Activated naive CD8-positive, alpha-beta T cell treated with anti-CD3 and anti-CD28 coated beads, Interleukin-2, amount 10 ng/mL, durations not matched to agents 7 days and 5 days (primary cell): ENCODE measurements around the gene TRIM25. TPM values are rescaled to one million over a fixed set of nuclear protein-coding genes. Genes with fewer than 3 reads are reported as not detected.
A peak's percentile ranks its signal among the peaks of the same experiment; 100 is the strongest.

Experiments
- ATAC-seq: fragments of 150-1000 bp; cut with Tn5 transposase; one replicate; pipeline ENCODE4 v1.10.0; 2021; ENCODE audit warnings: low read depth, moderate library complexity
- POLR2A ChIA-PET: fragments of 350-600 bp; sonication (Branson Sonifier 250); formaldehyde crosslinking; loops from one replicate; lab custom pipeline; 2021; ENCODE audit warnings: antibody characterized with exemption; lab: Charles Lee
- DNase-seq: peaks from one replicate; pipeline ENCODE4 v3.0.0; 2021
- H3K27ac Mint-ChIP-seq: one replicate; pipeline ENCODE4 v1.8.0; 2022; ENCODE audit warnings: mild to moderate bottlenecking, mixed read lengths
- H3K27me3 Mint-ChIP-seq: one replicate; pipeline ENCODE4 v1.8.0; 2022; ENCODE audit warnings: mild to moderate bottlenecking, moderate library complexity, mixed read lengths
- H3K36me3 Mint-ChIP-seq: one replicate; pipeline ENCODE4 v1.8.0; 2021; ENCODE audit warnings: mild to moderate bottlenecking, mixed read lengths
- H3K4me1 Mint-ChIP-seq: one replicate; pipeline ENCODE4 v1.8.0; 2021; ENCODE audit warnings: mixed read lengths
- H3K4me3 Mint-ChIP-seq: one replicate; pipeline ENCODE4 v1.8.0; 2022; ENCODE audit warnings: mild to moderate bottlenecking, moderate library complexity, mixed read lengths
- H3K9me3 Mint-ChIP-seq: one replicate; pipeline ENCODE4 v1.8.0; 2021; ENCODE audit warnings: mixed read lengths
- total RNA-seq, 2 experiments: library from RNA; stranded (reverse); gene quantifications; one replicate each; pipeline ENCODE4 v1.2.3, GENCODE V29; 2021

TRIM25 gene
- total RNA-seq, 2 experiments from 2014 or later = 139 to 141 TPM

DNA sequence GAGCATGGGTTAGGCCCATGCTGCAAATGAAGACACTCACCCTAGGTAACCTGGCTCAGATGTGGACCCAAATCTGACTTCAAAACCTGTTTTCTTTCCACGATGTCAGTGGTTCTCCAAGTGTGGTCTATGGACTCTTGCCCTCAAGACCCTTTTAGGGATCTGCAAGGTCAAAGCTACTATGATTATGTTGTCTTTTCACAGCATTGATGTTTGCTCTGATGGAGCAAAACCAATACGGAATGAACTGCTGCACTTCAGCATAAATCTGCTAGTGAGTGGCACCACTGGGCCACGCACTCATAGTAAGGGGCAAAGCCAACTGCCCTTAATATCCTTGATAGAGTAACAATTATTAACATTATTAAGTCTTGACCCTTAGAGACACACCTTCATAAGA, 21.6 kb upstream of the TRIM25 start:
- POLR2A ChIA-PET = interaction anchor here (1.8 to 2.0 kb wide), 2 partner anchors 21 to 116 kb away, joined by 4 read pairs; partner anchors contain the start of gene TRIM25
- ATAC-seq = no peak
- DNase-seq = no peak
- H3K36me3 Mint-ChIP-seq = peaks cover 39% of the 10 kb centered on the region
- peaks cover 14% of the 10 kb centered on the region for H3K9me3 Mint-ChIP-seq
- H3K27ac Mint-ChIP-seq = no peak overlapping the region
- no peak overlapping the region for H3K4me3 Mint-ChIP-seq
- H3K4me1 Mint-ChIP-seq = peaks cover 22% of the 10 kb centered on the region
- H3K27me3 Mint-ChIP-seq = no peaks in the 10 kb centered on the region

GRCh38 chr17:56934280-56934679, 20.4 kb upstream of the TRIM25 start:
- peaks cover 34% of the 10 kb centered on the region for H3K36me3 Mint-ChIP-seq
- H3K27ac Mint-ChIP-seq = peak overlapping the region; percentile 25

DNA sequence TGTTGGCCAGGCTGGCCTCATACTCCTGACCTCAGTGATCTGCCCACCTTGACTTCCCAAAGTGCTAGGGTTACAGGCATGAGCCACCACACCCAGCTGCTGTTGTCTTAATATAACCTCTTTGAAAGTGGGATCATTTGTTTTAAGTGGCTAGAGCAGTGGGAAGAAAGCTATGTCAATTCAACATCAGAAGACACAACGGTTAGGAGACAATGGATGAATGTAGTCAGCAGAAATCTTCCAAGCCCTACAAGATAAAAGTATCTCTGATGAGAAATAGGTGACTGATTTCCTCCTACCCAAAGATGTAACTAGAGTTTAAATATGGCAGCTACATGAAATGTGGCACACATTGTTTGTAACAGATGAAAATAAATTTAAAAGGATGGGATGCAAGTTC, 20.0 kb upstream of the TRIM25 start:
- ATAC-seq = no peak
- H3K27me3 Mint-ChIP-seq = no peaks in the 10 kb centered on the region
- no peak overlapping the region for H3K27ac Mint-ChIP-seq
- no peak overlapping the region for H3K4me3 Mint-ChIP-seq
- peaks cover 20% of the 10 kb centered on the region for H3K4me1 Mint-ChIP-seq
- DNase-seq = no peak
- POLR2A ChIA-PET = no interaction called here
- peaks cover 34% of the 10 kb centered on the region for H3K36me3 Mint-ChIP-seq
- peaks cover 17% of the 10 kb centered on the region for H3K9me3 Mint-ChIP-seq

More at GRCh38 chr17:56934280-56934679, 20.4 kb upstream of the TRIM25 start:
- POLR2A ChIA-PET = no interaction called here
- no peaks in the 10 kb centered on the region for H3K27me3 Mint-ChIP-seq
- no peak for DNase-seq
- peak; percentile 92 for ATAC-seq
- H3K9me3 Mint-ChIP-seq = peaks cover 17% of the 10 kb centered on the region
- no peak overlapping the region for H3K4me3 Mint-ChIP-seq
- peaks cover 20% of the 10 kb centered on the region for H3K4me1 Mint-ChIP-seq

GRCh38 chr17:56933151-56933745, 19.4 kb upstream of the TRIM25 start:
- no peak overlapping the region for H3K4me3 Mint-ChIP-seq
- POLR2A ChIA-PET = no interaction called here

GRCh38 chr17:56930739-56931337, 17.0 kb upstream of the TRIM25 start:
- no peak for DNase-seq
- Mint-ChIP-seq H3K4me3 (no peak overlapping the region), H3K36me3 (peaks cover 20% of the 10 kb centered on the region), H3K4me1 (peaks cover 8% of the 10 kb centered on the region), H3K9me3 (peaks cover 17% of the 10 kb centered on the region), H3K27ac (no peak overlapping the region), H3K27me3 (no peaks in the 10 kb centered on the region)
- ATAC-seq = no peak
- POLR2A ChIA-PET = no interaction called here

More at GRCh38 chr17:56933151-56933745, 19.4 kb upstream of the TRIM25 start:
- Mint-ChIP-seq H3K27me3 (no peaks in the 10 kb centered on the region), H3K9me3 (peaks cover 17% of the 10 kb centered on the region), H3K27ac (no peak overlapping the region), H3K4me1 (peaks cover 18% of the 10 kb centered on the region), H3K36me3 (peaks cover 32% of the 10 kb centered on the region)
- no peak for ATAC-seq
- no peak for DNase-seq

GRCh38 chr17:56929362-56929969, 15.6 kb upstream of the TRIM25 start:
- peaks cover 2% of the 10 kb centered on the region for H3K27me3 Mint-ChIP-seq
- DNase-seq (no peak), ATAC-seq (no peak)
- H3K9me3 Mint-ChIP-seq = peaks cover 17% of the 10 kb centered on the region
- POLR2A ChIA-PET = no interaction called here
- H3K4me1 Mint-ChIP-seq = peaks cover 6% of the 10 kb centered on the region
- no peak overlapping the region for H3K27ac Mint-ChIP-seq
- peaks cover 17% of the 10 kb centered on the region for H3K36me3 Mint-ChIP-seq
- H3K4me3 Mint-ChIP-seq = no peak overlapping the region

- H3K4me1 Mint-ChIP-seq = no peaks in the 10 kb centered on the region
- peaks cover 10% of the 10 kb centered on the region for H3K36me3 Mint-ChIP-seq
- POLR2A ChIA-PET = no interaction called here
- H3K4me3 Mint-ChIP-seq = no peak overlapping the region
- ATAC-seq = no peak
- H3K27me3 Mint-ChIP-seq = peaks cover 2% of the 10 kb centered on the region
- H3K27ac Mint-ChIP-seq = no peak overlapping the region
- DNase-seq = no peak
- peaks cover 19% of the 10 kb centered on the region for H3K9me3 Mint-ChIP-seq
Measured at GRCh38 chr17:56928586-56928985, 14.7 kb upstream of the TRIM25 start.

- no peaks in the 10 kb centered on the region for H3K4me1 Mint-ChIP-seq
- H3K27me3 Mint-ChIP-seq = peaks cover 2% of the 10 kb centered on the region
- DNase-seq = no peak
- POLR2A ChIA-PET = no interaction called here
- no peak overlapping the region for H3K27ac Mint-ChIP-seq
- H3K9me3 Mint-ChIP-seq = peaks cover 11% of the 10 kb centered on the region
- no peaks in the 10 kb centered on the region for H3K36me3 Mint-ChIP-seq
- ATAC-seq = no peak
- no peak overlapping the region for H3K4me3 Mint-ChIP-seq
Measured at GRCh38 chr17:56926704-56927103, 12.9 kb upstream of the TRIM25 start.

- ATAC-seq (no peak), DNase-seq (no peak)
- peaks cover 2% of the 10 kb centered on the region for H3K27me3 Mint-ChIP-seq
- peaks cover 10% of the 10 kb centered on the region for H3K9me3 Mint-ChIP-seq
- POLR2A ChIA-PET = no interaction called here
- no peak overlapping the region for H3K4me3 Mint-ChIP-seq
- H3K27ac Mint-ChIP-seq = no peak overlapping the region
- H3K36me3 Mint-ChIP-seq = no peaks in the 10 kb centered on the region
- no peaks in the 10 kb centered on the region for H3K4me1 Mint-ChIP-seq
Measured at GRCh38 chr17:56926270-56926669, 12.4 kb upstream of the TRIM25 start.

DNA sequence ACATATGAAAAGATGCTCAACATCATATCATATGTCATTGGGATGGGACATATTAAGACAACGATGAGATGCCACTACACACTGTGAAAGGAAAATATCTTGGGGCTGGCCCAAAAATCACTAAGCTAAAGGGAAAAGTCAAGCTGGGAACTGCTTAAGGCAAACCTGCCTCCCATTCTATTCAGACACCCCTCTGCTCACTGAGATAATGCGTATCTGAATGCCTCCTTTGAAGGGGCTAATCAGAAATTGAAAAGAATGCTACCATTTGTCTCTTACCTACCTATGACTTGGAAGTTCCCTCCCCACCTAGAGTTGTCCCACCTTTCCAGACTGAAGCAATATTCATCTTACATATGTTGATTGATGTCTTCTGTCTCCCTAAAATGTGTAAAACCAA, 11.2 kb upstream of the TRIM25 start:
- no peak overlapping the region for H3K27ac Mint-ChIP-seq
- H3K36me3 Mint-ChIP-seq = no peaks in the 10 kb centered on the region
- ATAC-seq (no peak), DNase-seq (no peak)
- POLR2A ChIA-PET = no interaction called here
- H3K27me3 Mint-ChIP-seq = peaks cover 2% of the 10 kb centered on the region
- H3K4me1 Mint-ChIP-seq = no peaks in the 10 kb centered on the region
- H3K9me3 Mint-ChIP-seq = peaks cover 4% of the 10 kb centered on the region
- no peak overlapping the region for H3K4me3 Mint-ChIP-seq

GRCh38 chr17:56919717-56920116, 5.9 kb upstream of the TRIM25 start:
- H3K27me3 Mint-ChIP-seq = no peaks in the 10 kb centered on the region
- H3K4me1 Mint-ChIP-seq = peaks cover 13% of the 10 kb centered on the region
- no peak overlapping the region for H3K27ac Mint-ChIP-seq
- DNase-seq (no peak), ATAC-seq (no peak)
- POLR2A ChIA-PET = no interaction called here
- peaks cover 9% of the 10 kb centered on the region for H3K36me3 Mint-ChIP-seq
- peaks cover 7% of the 10 kb centered on the region for H3K9me3 Mint-ChIP-seq
- H3K4me3 Mint-ChIP-seq = no peak overlapping the region

DNA sequence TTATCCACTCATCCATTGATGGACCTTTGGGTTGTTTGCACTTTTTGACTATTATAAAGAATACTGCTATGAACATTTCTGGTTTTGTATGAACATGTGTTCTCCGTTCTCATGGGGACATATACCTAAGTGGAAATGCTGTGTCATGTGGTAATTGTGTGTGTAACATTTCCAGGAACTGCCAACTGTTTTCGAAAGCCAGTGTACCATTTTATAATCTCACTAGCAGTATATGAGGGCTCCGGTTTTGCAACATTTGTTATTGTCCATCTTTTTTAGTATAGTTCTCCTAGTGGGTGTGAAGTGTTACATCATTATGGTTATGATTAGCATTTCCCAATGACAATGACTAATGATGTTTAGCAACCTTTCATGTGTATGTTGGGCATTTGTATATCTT, 5.1 kb upstream of the TRIM25 start:
- Mint-ChIP-seq H3K27ac (no peak overlapping the region), H3K9me3 (peaks cover 6% of the 10 kb centered on the region), H3K4me3 (no peak overlapping the region), H3K36me3 (peaks cover 12% of the 10 kb centered on the region), H3K4me1 (peaks cover 15% of the 10 kb centered on the region), H3K27me3 (no peaks in the 10 kb centered on the region)
- ATAC-seq = no peak
- no peak for DNase-seq
- POLR2A ChIA-PET = no interaction called here

DNA sequence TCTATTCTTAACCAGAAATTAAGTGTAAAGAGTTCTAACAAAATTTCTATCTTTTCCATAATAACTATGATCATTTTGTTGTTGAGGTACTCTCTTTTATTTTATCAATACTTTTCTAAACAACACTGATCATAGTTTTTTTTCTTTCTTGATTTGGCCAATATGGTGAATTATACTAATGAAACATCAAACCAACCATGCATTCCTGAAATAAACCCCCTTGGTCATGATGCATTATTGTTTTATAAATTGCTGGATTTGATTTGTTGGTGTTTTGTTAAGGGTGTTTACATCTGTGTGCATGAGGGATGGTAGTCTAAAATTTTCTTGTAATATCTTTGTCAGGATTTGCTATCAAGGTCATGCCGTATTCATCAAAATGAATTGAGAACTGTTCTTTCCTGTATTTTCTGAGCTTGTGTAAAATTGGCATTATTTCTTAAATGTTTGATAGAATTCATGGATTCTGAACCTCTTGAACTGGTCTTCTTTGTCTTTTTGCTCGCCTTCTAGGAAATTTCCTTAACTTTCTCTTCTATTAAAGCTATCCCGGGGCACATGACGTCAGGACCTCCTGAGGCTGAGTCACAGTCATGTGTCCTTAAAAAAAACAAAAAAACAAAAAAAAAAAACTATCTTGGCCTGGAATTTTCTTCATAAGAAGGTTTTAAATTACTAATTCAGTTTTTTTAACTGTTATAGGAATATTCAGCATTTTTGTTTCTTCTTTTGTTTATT, 3.9 kb upstream of the TRIM25 start:
- no peak for ATAC-seq
- Mint-ChIP-seq H3K27ac (no peak overlapping the region), H3K36me3 (peaks cover 12% of the 10 kb centered on the region), H3K9me3 (peaks cover 6% of the 10 kb centered on the region), H3K4me1 (peaks cover 15% of the 10 kb centered on the region), H3K27me3 (no peaks in the 10 kb centered on the region), H3K4me3 (no peak overlapping the region)
- DNase-seq = no peak
- POLR2A ChIA-PET = no interaction called here
